Measurements from ENCODE around the gene EIF2B5. TPM values are rescaled to one million over a fixed set of nuclear protein-coding genes. Genes with fewer than 3 reads are reported as not detected.

The EIF2B5 gene
- total and polyA plus RNA-seq, 2 donors (not counting 1 experiment from before 2014, with no cell fraction given) = 73.2 to 83.8 TPM

DNA sequence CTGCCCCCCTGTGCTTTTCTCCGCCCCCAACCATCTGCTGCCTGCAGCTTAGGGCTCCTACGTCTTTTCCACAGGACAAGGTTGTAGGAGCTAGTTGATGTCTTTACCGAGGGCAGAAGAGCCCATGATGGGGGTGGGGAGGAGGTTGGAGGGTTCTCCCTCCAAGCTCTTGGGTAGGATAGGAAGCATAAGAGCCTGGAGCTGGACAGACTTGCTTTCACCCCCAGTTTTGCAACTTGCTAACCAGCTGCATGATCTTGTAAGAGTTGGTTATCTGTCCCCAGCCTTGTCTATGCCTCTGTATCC, 51.7 kb downstream of the EIF2B5 start:
- ChIA-PET POLR2A (interaction anchor here (0.7 kb wide), 1 partner anchor 175 kb away, joined by 13 read pairs; no protein-coding TSS in a partner anchor), CTCF (interaction anchor here (1.0 to 1.9 kb wide), 4 partner anchors 13 to 52 kb away, joined by 4 to 9 read pairs (median 5); partner anchors contain the start of gene EIF2B5)
- Histone ChIP-seq H2AFZ (ENCODE audit: insufficient read depth, low read depth, low read length, poor library complexity, severe bottlenecking) (peak overlapping the region; percentile 95), H3K36me3 (replicated peaks in 1 of 2; ENCODE audit: control extremely low read depth in 1 of 2, control insufficient read depth in 1 of 2, extremely low read depth in 1 of 2, insufficient read depth in 2 of 2, low read length in 1 of 2) (peaks cover 5 to 65% of the 10 kb centered on the region in 2 experiments), H3K79me2 (ENCODE audit: control insufficient read depth, insufficient read depth, low read length) (peaks cover 40% of the 10 kb centered on the region), H4K20me1 (ENCODE audit: control insufficient read depth, insufficient read depth, low read length, poor library complexity, severe bottlenecking) (peaks cover 27% of the 10 kb centered on the region), H3K9ac (ENCODE audit: low read length) (peak overlapping the region; percentile 84), H3K9me3 (ENCODE audit: control extremely low read depth in 1 of 3, control insufficient read depth in 2 of 3, insufficient read depth in 1 of 3, low read length in 2 of 3) (no peaks in the 10 kb centered on the region), H3K27ac (ENCODE audit: low read length in 2 of 2) (no peak overlapping the region), H3K4me2 (replicated peaks; ENCODE audit: low read depth, low read length, poor library complexity, severe bottlenecking) (peak overlapping the region; percentile 92), H3K27me3 (replicated peaks in 1 of 4; ENCODE audit: control extremely low read depth in 1 of 4, control insufficient read depth in 3 of 4, insufficient read depth in 4 of 4, low read length in 3 of 4) (no peaks in the 10 kb centered on the region), H3K4me1 (ENCODE audit: control insufficient read depth in 2 of 2, insufficient read depth in 2 of 2, low read length in 2 of 2) (peaks cover 17 to 21% of the 10 kb centered on the region in 2 donors), H3K4me3 (ENCODE audit: control extremely low read depth in 1 of 5, extremely low read depth in 1 of 5, insufficient read depth in 1 of 5, low read depth in 2 of 5, low read length in 4 of 5) (peak overlapping the region; percentile 70 to 100 (median 97))
- no peaks in the 10 kb centered on the region for H3K27me3 Mint-ChIP-seq
- no peak for DNase-seq
- intact Hi-C loops (cut with micrococcal nuclease) = loop anchor here (1.0 to 5.0 kb wide), 5 partner anchors 42 to 525 kb away; partner anchors contain the start of genes EIF2B5, MAGEF1, PSMD2 and VWA5B2
- H3K4me3 Mint-ChIP-seq = peak overlapping the region; percentile 99
- no CpG with 5 or more reads among the region's 3 CpGs for WGBS (ENCODE audit: insufficient coverage)
- H3K9me3 Mint-ChIP-seq (ENCODE audit: insufficient read depth) = no peaks in the 10 kb centered on the region
- no peak for TF ChIP-seq EZH2 (IDR thresholded peaks at IDR 0.05; ENCODE audit: borderline replicate concordance, insufficient read depth, low read depth, low read length, poor library complexity, severe bottlenecking)
- TF ChIP-seq, protein P1, sequence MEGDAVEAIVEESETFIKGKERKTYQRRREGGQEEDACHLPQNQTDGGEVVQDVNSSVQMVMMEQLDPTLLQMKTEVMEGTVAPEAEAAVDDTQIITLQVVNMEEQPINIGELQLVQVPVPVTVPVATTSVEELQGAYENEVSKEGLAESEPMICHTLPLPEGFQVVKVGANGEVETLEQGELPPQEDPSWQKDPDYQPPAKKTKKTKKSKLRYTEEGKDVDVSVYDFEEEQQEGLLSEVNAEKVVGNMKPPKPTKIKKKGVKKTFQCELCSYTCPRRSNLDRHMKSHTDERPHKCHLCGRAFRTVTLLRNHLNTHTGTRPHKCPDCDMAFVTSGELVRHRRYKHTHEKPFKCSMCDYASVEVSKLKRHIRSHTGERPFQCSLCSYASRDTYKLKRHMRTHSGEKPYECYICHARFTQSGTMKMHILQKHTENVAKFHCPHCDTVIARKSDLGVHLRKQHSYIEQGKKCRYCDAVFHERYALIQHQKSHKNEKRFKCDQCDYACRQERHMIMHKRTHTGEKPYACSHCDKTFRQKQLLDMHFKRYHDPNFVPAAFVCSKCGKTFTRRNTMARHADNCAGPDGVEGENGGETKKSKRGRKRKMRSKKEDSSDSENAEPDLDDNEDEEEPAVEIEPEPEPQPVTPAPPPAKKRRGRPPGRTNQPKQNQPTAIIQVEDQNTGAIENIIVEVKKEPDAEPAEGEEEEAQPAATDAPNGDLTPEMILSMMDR (IDR thresholded peaks at IDR 0.05) = no peak
- peaks cover 33% of the 10 kb centered on the region for H3K4me1 Mint-ChIP-seq
- H3K27ac Mint-ChIP-seq = peak overlapping the region; percentile 94
- no peak for ATAC-seq (ENCODE audit: low read depth)

DNA sequence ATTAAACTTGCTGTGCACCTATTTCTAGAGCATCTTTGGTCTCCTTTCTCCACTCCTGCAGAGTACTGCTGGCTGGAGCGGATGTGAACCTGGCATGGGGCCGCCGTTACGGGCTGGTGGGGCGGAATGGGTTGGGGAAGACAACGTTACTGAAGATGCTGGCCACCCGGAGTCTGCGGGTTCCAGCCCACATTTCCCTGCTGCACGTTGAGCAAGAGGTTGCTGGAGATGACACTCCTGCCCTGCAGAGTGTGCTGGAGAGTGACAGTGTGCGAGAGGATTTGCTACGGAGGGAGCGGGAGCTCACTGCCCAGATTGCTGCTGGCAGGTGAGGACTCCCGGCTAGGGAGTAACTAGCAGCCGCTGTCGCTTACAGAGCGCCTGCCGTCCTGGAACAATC, 52.9 kb downstream of the EIF2B5 start:
- peaks cover 17 to 21% of the 10 kb centered on the region in 2 donors for H3K4me1 ChIP-seq (ENCODE audit: control insufficient read depth in 2 of 2, insufficient read depth in 2 of 2, low read length in 2 of 2)
- no peaks in the 10 kb centered on the region for H3K27me3 Mint-ChIP-seq
- H3K4me3 Mint-ChIP-seq = peak overlapping the region; percentile 65
- no peak overlapping the region for H3K9ac ChIP-seq (ENCODE audit: low read length)
- no peak overlapping the region for H3K4me2 ChIP-seq (replicated peaks; ENCODE audit: low read depth, low read length, poor library complexity, severe bottlenecking)
- WGBS (ENCODE audit: insufficient coverage) = 99% methylated on average over 14 of the region's 17 CpGs
- no peak for TF ChIP-seq EZH2 (IDR thresholded peaks at IDR 0.05; ENCODE audit: borderline replicate concordance, insufficient read depth, low read depth, low read length, poor library complexity, severe bottlenecking)
- TF ChIP-seq, protein P1 (IDR thresholded peaks at IDR 0.05) = no peak
- no peak for ATAC-seq (ENCODE audit: low read depth)
- no peak overlapping the region for H3K27ac ChIP-seq (ENCODE audit: low read length in 2 of 2)
- no peak overlapping the region for H2AFZ ChIP-seq (ENCODE audit: insufficient read depth, low read depth, low read length, poor library complexity, severe bottlenecking)
- no peak for DNase-seq
- ChIA-PET POLR2A (no interaction called here), CTCF (no interaction called here)
- peaks cover 4 to 65% of the 10 kb centered on the region in 2 experiments for H3K36me3 ChIP-seq (replicated peaks in 1 of 2; ENCODE audit: control extremely low read depth in 1 of 2, control insufficient read depth in 1 of 2, extremely low read depth in 1 of 2, insufficient read depth in 2 of 2, low read length in 1 of 2)
- H3K27me3 ChIP-seq (replicated peaks in 1 of 4; ENCODE audit: control extremely low read depth in 1 of 4, control insufficient read depth in 3 of 4, insufficient read depth in 4 of 4, low read length in 3 of 4) = no peaks in the 10 kb centered on the region
- peaks cover 27% of the 10 kb centered on the region for H4K20me1 ChIP-seq (ENCODE audit: control insufficient read depth, insufficient read depth, low read length, poor library complexity, severe bottlenecking)
- no peaks in the 10 kb centered on the region for H3K9me3 Mint-ChIP-seq (ENCODE audit: insufficient read depth)
- no peak overlapping the region for H3K4me3 ChIP-seq (ENCODE audit: control extremely low read depth in 1 of 5, extremely low read depth in 1 of 5, insufficient read depth in 1 of 5, low read depth in 2 of 5, low read length in 4 of 5)
- no peak overlapping the region for H3K27ac Mint-ChIP-seq
- H3K4me1 Mint-ChIP-seq = peaks cover 33% of the 10 kb centered on the region
- intact Hi-C loops (cut with micrococcal nuclease) = loop anchor here (5.0 kb wide), 1 partner anchor 524 kb away; the partner anchor contains the start of gene MAGEF1
- peaks cover 40% of the 10 kb centered on the region for H3K79me2 ChIP-seq (ENCODE audit: control insufficient read depth, insufficient read depth, low read length)
- no peaks in the 10 kb centered on the region for H3K9me3 ChIP-seq (ENCODE audit: control extremely low read depth in 1 of 3, control insufficient read depth in 2 of 3, insufficient read depth in 1 of 3, low read length in 2 of 3)

Measured in B cell (primary cell).